Measurements from ENCODE around the gene DPP6. TPM values are rescaled to one million over a fixed set of nuclear protein-coding genes. Genes with fewer than 3 reads are reported as not detected.

DPP6 gene
- total RNA-seq, 1 experiment from 2014 or later = not detected

DNA sequence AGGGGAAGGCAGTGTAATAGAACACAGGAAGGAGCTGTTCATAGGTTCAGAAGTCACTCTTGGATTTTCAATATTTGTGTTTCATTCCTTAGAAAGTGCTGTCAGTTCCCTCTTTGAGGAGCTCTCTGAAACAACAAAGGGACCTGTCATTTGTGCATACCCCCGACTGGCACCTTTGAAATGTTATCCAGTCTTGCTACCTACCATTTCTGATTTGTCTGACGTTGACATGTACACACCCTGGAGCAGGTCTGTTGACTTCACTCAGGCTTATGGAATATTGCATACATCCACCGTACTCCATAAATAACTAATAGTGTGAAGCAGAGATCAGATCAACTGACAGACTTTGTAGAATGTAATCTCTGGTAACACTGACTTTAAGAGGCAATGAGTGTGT, 189.8 kb downstream of the DPP6 start:
- CTCF ChIA-PET = no interaction called here
- Histone ChIP-seq H3K27ac (no peak overlapping the region), H3K4me2 (no peak overlapping the region), H2AFZ (no peak overlapping the region), H3K36me3 (ENCODE audit: low read depth) (no peaks in the 10 kb centered on the region), H3K4me1 (replicated peaks; ENCODE audit: insufficient read depth) (no peaks in the 10 kb centered on the region), H3K9me3 (ENCODE audit: insufficient read depth, low read depth) (no peaks in the 10 kb centered on the region), H3K27me3 (ENCODE audit: insufficient read depth, low read depth) (no peaks in the 10 kb centered on the region), H3K9me2 (ENCODE audit: insufficient read depth) (no peaks in the 10 kb centered on the region), H3K79me2 (ENCODE audit: low read depth) (no peaks in the 10 kb centered on the region), H3F3A (ENCODE audit: insufficient read depth, low read depth) (no peaks in the 10 kb centered on the region), H3K4me3 (no peak overlapping the region), H4K20me1 (ENCODE audit: insufficient read depth) (no peaks in the 10 kb centered on the region)
- no TSS peak for BruUV-seq (replicated peaks)
- TF ChIP-seq CTCF (conservative IDR thresholded peaks at IDR 0.05) (no peak), EZH2 (IDR thresholded peaks at IDR 0.05; ENCODE audit: low read depth) (no peak)
- DNase-seq = no peak
- intact Hi-C loops (cut with micrococcal nuclease; ENCODE audit: unreplicated experiment) = no loop called here
- POLR2A ChIA-PET (ENCODE audit: unreplicated experiment) = no interaction called here

- Histone ChIP-seq H3K9me3 (ENCODE audit: insufficient read depth, low read depth) (no peaks in the 10 kb centered on the region), H3K27me3 (ENCODE audit: insufficient read depth, low read depth) (no peaks in the 10 kb centered on the region), H3K36me3 (ENCODE audit: low read depth) (no peaks in the 10 kb centered on the region), H3K4me1 (replicated peaks; ENCODE audit: insufficient read depth) (no peaks in the 10 kb centered on the region), H3K79me2 (ENCODE audit: low read depth) (no peaks in the 10 kb centered on the region), H3K4me3 (no peak overlapping the region), H4K20me1 (ENCODE audit: insufficient read depth) (no peaks in the 10 kb centered on the region), H3K4me2 (no peak overlapping the region), H3K27ac (no peak overlapping the region), H3K9me2 (ENCODE audit: insufficient read depth) (no peaks in the 10 kb centered on the region), H3F3A (ENCODE audit: insufficient read depth, low read depth) (no peaks in the 10 kb centered on the region), H2AFZ (no peak overlapping the region)
- no TSS peak for BruUV-seq (replicated peaks)
- ChIA-PET CTCF (no interaction called here), POLR2A (ENCODE audit: unreplicated experiment) (no interaction called here)
- intact Hi-C loops (cut with micrococcal nuclease; ENCODE audit: unreplicated experiment) = no loop called here
- DNase-seq = no peak
- TF ChIP-seq EZH2 (IDR thresholded peaks at IDR 0.05; ENCODE audit: low read depth) (no peak), CTCF (conservative IDR thresholded peaks at IDR 0.05) (no peak)
Measured at GRCh38 chr7:154242709-154243108, 190.5 kb downstream of the DPP6 start.

DNA sequence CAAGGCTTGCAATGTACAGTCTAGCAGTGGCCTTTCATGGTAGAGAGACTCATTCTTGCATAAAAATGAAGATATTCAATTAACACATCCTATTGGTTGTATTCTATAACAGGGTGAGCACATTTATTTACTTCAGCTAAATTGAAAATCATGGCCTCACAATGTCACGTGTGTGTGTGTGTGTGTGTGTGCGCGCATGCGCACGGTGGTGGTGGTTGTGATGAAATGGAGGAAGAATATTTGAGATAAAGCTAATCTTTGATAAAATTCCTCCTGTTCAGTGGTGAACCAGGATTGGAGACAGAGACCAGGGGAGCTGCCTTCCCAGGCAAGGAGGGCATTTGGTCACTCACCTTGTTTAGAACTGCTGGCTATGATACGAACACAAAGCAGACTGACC, 199.8 kb downstream of the DPP6 start:
- no peaks in the 10 kb centered on the region for H3K9me2 ChIP-seq (ENCODE audit: insufficient read depth)
- peaks cover 49% of the 10 kb centered on the region for H3K27me3 ChIP-seq (ENCODE audit: insufficient read depth, low read depth)
- H3K79me2 ChIP-seq (ENCODE audit: low read depth) = no peaks in the 10 kb centered on the region
- no peak overlapping the region for H3K4me3 ChIP-seq
- intact Hi-C loops (cut with micrococcal nuclease; ENCODE audit: unreplicated experiment) = no loop called here
- ChIA-PET POLR2A (ENCODE audit: unreplicated experiment) (no interaction called here), CTCF (no interaction called here)
- H3F3A ChIP-seq (ENCODE audit: insufficient read depth, low read depth) = no peaks in the 10 kb centered on the region
- TF ChIP-seq EZH2 (IDR thresholded peaks at IDR 0.05; ENCODE audit: low read depth) (no peak), CTCF (conservative IDR thresholded peaks at IDR 0.05) (no peak)
- H2AFZ ChIP-seq = no peak overlapping the region
- no peak for DNase-seq
- H3K4me2 ChIP-seq = no peak overlapping the region
- no peaks in the 10 kb centered on the region for H3K9me3 ChIP-seq (ENCODE audit: insufficient read depth, low read depth)
- no peaks in the 10 kb centered on the region for H4K20me1 ChIP-seq (ENCODE audit: insufficient read depth)
- no peak overlapping the region for H3K27ac ChIP-seq
- BruUV-seq (replicated peaks) = no TSS peak
- no peaks in the 10 kb centered on the region for H3K36me3 ChIP-seq (ENCODE audit: low read depth)
- no peaks in the 10 kb centered on the region for H3K4me1 ChIP-seq (replicated peaks; ENCODE audit: insufficient read depth)
